GM18909 (cell line): Measurements from ENCODE around the gene DACH1.

Experiments used
- ATAC-seq: cut with Tn5 transposase; IDR thresholded peaks from one replicate; pipeline ENCODE4 v1.9.1; 2021; ENCODE audit warnings: mild to moderate bottlenecking; ENCODE audit not compliant: unreplicated experiment, poor library complexity

Gene DACH1

DNA sequence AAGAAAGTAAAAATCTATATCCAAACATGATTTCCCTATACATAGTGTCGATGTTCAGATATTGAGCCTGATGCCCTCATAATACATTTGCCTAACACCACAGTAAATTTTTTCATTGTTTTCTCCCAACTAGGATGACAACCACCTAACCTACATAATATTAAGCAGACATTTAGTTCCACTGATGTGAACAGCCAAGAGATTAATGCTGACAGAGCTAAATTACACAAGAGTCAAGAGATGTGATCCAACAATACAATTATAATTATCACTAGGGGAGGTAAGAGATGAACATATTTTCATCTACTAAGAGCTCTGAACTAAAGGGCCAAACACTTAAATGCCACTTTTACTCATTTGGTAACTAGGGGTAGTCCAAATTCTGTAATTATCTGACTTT lies 145.9 kb downstream of the DACH1 start:
- ATAC-seq = no peak

DNA sequence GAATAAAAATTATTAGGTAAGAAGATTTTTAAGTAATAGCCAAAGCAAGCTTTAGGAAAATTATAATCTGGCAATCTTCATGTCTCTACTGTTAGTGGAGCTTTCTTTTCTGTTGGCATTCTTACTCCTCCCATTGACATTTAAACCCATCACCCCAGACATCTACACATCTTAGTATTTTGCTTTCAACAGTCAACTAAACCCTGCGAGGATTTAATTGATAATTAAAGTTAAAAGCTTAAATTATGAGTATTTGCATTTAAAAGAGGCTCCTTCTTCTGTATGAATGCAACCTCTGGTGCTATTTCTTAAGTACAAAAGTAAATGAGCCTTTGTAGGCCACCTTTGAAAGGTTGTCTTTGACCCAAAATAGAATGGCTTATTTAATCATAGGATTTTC lies 148.1 kb downstream of the DACH1 start:
- ATAC-seq = no peak

DNA sequence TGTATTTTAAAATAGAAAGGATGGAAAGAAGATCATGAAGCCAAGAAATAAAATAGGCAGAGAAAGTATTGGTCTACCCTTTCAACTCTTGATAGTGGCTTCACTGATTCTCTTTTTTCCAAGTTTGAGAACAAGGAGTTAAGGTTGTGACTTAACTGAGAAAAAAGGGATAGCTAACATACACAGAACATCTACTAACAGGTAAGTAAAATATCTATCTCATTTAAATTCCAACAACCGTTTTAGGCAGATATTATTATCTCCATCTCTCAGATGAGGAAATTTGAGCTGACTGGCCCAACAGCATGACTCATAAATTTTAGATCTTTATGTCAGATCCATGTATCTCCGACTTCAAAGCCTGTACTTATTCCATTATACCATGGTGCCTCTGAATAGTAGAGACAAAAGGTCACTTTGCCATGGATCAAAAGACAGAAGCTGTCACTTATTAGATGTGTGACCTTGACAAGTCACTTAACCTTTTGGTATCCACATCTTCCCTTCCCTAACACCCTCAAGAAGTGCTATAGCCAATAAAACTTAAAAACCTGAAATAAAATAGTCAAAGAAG lies 152.1 kb downstream of the DACH1 start:
- ATAC-seq = no peak

DNA sequence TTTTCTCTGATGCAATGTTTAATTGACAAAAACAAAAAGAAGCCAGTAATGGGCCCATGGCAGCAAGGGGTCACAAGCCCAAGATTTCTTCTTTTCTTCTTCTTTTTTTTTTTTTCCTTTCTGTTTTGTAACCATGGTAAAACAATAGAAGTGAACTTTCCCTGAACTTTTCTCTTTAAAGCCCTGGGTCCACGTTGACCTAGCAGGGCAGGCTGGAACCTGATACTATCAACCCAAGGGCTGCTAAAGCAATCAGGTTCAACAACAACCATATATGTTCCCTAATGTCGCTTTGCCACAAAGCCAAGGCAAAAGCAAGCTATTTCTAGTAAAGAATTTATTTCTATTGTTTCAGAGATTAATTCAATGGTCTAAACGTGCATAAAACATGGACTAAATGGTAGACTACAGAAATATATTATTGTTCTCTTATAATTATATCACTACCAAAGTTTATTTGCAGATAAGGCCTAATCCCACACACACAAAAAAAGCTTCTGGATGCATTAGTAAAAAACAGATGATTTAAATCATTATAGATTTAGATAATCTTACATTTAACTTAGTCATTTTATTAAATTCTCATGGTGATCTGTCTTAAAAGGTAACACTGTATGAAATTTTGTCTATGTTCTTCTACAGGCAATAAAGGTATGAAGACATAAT lies 153.9 kb downstream of the DACH1 start:
- no peak for ATAC-seq

DNA sequence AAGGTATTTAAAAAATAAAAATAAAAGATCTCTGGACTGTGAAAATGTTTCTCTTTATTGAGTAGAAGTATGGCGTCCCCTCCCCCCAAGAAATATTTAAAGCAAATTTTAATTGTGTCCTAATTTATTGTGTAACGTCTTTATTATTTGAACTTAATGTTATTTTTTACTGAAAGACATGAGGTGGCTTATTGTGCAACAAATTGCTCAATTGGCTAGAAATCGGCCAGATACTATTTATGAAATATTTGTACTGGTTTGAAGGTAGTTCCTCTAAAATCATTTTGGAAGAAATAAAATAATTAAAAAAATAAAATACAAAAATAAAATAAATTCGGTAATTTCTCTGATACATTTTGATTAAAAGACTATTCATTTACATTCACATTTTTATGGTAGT lies 162.3 kb downstream of the DACH1 start:
- no peak for ATAC-seq

DNA sequence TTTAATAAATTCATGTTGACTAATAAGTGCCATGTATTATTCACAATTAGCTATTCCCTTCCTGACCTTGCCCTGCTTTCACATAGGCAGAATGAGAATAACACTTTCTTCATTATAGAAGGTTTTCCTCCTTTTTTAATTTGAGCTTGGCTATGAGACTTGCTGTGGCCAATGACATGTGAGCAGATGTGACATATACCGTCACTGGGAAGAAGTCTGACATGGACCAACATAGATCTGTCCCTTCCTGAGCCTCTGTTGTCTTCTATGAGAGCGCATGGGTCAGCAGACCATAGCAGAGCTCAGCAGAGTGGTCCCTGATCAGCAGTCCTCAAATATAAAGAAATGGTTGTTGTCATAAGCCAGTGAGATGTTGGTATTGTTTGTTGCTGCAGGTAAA lies 163.9 kb downstream of the DACH1 start:
- no peak for ATAC-seq

DNA sequence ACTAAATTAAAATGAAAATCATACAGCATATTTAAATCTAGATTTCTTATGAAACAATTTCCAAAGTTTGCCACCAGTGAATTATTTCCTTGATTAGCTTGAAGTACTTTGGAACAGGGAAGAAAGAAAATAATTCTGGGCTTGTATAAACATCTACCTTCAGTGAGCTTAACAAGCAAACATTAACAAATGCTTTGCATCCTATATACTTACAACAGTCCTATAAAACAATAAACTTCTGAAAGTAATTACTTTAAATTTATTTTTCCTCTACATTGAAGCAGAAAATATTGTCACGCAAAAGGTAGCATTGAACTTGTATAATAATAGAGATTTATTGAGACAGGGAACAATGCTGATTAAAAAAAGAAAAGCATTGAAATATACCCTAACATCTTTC lies 164.8 kb downstream of the DACH1 start:
- ATAC-seq = no peak

DNA sequence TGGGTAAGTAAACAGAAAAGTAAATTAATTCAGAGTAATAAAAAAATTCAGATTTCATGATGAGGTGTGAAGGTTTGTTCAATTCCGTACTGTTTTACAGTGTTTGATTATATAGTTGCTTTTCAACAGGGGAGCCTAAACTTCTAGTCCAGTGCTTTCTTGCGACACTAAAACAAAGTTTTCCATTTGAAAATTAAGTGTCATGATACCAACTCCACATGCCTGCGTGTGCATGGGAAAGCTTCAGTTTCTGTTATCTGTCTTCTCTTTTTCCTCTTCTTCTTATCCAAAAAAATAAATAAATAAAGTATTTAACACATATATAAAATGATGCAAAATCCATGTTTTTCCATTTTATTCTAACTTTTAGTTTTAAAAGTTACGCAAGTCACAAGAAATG lies 165.3 kb downstream of the DACH1 start:
- no peak for ATAC-seq

DNA sequence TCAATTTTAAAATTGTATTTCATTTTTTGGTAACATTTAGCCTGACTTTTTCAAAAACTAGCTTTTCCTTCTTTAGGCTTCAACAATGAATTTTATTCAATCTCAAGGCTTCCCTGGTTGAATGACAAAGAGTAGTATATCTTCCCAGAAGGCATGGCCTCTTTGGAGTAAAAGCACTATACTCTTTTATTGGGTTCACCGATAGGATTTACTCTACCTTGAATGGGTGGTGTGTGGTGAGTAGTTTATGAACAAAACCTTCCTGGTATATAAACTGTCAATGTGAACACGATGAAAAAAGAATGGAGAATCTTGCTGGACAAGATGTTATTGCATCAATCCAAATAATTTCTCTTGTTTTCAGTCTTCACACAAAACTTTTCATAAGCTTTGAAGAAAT lies 167.7 kb downstream of the DACH1 start:
- no peak for ATAC-seq

DNA sequence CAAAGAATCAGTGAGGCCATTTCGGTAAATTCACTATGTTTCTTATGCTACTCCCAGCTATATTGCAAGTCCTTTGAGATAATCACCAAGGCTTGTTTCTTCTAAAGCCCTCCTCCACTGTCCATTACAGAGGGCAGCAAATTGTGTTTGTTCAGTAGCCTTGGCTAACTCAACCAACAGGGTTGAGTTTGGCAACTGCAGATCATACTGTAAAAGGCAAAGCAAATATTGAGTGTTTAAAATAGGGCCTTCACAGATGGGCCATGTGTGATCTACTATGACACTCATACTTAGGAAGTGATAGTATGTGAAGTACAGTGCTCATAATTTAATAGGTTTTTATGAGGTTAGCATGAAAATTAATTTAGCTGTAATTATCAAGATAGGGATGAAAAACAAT lies 171.3 kb downstream of the DACH1 start:
- no peak for ATAC-seq

DNA sequence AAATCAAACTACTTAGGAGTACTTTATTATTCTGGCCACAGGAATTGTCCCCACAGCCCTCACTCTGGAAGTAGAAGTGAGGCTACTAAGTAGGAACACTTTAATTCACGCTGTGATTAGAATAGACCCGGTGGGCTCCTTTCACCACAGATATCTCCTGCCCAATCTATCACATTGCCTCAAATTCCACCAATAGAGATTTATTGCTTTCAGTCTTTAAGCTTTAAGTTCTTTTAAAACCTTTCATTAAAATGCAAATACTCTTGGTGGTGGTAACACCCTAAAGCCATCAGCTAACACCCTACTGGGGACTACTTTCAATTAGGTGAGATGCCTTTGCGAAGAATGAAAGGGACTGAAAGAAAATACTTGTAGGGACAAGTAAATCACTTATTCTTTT lies 181.9 kb downstream of the DACH1 start:
- ATAC-seq = no peak

DNA sequence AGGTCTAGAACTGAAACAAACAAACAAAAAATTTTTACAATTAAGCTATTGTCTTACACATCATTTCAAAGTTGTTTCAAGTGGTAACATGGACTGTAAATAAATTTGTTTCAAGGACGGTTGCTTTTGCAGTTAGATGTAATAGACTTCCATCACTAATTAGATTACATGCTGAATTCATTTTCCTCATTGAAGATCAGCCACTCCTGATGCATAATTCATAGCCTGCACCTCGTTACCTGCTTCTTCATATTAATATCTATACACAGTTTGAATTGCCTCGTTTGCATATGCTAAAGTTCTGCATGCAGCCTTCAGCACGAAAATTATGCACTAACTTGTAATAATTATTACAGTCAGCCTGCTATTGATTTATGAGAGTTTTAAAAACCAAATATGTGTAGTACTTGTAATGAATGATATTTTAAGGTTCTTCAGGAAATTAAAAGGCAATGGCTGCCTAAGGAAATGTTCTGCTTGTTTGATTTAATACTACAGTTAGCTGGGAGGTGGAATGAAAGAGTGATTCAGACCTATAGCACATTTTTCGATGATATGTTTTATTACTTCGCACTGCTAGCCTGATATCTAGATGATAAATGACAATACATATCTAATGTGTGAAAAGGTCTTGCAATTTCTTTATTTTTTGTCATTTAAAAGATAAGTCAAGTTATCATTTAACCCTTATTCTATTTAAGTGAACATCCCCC lies 184.9 kb downstream of the DACH1 start:
- ATAC-seq = no peak

DNA sequence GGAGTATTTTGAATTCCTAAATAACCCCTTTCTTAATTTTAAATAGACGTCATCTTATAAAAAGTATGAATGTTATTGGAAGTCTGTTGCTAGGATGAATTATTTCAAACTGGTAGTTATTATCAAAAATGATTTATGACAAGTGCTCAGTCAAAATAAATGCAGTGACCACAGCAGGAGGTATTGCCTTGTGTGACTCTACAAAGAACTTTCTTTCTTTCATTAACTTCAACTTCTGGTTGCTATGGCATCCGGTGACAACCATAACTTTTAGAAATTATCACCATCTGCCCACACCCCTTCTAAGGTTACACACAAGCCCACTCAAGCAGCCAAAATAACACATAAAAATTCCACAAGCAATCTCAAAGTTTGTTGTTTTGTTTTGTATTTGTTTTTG lies 189.9 kb downstream of the DACH1 start:
- no peak for ATAC-seq

DNA sequence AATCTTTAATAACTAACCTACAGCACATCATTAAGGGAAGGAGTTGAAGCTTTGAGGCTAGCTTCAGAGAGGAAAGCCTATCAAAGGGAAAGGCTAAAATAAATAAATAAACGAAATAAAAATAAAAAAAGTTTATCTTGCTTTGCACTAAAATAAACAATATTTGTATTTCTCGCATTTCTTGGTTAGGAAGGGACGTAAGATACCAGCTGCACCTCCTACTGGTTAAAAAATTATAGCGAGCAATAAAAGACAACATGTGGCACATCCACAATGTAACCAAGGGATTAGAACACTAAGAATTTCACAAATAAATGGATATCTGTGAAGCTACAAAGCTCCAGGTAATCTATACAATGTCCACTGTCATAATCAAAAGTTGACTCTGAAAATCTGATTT lies 194.5 kb downstream of the DACH1 start:
- ATAC-seq = no peak

DNA sequence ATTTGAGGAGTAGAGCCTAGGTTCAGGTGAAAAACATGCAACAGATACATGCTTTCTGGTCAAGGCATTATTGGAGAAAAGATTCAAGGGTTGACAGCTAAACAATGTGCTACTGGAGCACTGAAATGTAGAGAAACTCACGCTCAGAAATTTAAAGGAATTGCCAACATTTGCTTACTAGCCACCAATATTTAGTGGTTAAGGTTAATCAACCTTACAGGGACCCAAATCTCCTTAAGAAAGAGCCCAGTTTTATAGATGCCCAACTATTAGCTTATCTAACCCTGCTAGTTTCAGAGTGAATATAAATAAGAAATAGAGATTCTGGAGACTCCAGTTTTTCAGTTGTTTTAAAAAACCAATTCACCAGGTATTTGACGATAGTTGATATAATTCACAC lies 203.6 kb downstream of the DACH1 start:
- no peak for ATAC-seq

DNA sequence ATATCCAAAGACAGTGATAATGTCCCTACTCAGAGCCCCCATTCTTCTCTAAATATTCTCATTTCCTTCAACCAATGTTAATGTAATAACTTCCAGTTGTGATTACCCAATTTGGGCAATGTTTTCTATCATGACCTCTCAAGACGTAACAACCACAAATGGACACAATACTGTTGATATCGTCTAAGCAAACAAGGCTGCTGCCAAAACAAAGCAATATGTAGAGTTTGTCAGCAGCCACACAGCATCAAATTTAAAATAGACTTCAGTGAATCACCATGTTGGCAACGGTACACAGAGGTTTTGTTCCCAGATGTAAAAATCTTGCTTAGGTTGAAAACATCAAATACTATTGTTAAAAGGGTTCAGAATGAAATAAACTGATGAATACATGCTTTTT lies 205.1 kb downstream of the DACH1 start:
- ATAC-seq = no peak

DNA sequence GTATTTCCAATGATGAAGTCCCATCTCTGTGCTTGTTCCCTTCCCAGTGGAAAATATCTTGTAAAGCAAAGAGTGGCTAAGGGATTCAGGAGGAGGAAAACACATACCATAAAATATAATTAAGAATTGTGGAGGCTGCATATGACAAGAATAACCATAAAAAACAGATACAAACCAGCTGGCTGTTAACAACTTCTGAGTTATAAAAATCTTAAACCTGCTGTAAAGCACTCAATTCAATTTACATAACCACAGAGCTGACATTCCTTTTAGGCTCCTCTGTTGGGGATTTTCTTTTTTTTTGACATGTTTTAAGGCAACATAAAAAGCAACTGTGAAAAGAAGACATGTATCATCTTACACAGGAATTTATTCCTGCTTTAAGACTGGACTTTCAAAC lies 207.6 kb downstream of the DACH1 start:
- ATAC-seq = no peak

DNA sequence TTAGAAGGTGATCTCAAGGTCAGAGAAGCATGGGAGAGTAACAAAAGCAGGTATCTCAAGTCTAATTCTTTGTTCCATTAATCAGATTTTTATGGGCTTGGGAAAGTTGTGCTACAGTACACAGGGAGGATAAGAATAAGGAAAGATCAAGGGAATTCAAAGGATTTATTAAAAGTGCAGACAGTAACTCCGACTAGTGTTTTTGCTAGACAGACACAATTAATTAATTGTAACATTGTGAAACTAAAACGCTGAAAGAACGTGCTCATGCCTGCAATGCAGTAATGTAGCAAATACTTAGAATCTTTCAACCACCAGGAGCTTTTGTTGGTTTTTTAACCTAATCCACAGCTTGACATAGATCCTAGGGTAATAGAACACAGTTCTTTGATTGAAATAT lies 221.5 kb downstream of the DACH1 start:
- no peak for ATAC-seq

DNA sequence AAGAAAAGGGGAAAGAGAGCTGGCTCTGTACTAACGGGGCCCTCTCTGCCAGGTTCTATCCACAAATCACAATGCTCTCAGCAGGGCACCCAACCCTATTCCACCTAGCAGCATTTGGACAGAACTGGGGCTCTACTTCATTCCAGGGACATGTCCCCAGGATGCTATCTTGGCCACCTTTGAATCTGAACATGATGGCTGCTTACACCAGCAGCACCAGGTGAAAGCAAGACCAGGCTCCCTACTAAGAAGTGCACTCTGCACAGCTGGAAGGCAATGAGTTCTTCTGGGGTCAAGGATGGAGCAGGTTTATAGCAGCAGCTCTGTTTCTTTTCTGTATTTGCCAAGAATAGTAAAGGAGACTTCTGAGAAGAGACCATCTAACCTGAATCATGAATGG lies 222.4 kb downstream of the DACH1 start:
- ATAC-seq = no peak

DNA sequence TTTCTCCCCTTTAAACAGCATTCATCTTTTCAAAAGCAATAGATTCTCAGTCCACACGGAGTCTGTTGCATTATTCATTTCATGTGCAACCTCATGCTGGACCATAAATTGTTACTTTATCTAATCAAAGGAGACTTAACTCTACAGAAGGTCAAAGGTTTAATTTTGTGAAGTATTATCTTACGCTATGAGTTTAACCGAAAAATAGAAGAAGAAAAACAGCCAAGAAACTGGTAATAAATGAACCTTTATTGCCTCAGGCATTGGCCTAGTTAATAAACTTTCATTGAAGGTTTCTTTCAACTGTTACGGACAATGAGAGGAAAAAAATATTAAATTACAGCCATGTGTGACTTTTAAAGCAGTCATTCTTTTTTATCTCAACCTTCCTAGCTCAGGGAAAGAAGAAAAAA lies 223.6 kb downstream of the DACH1 start:
- no peak for ATAC-seq

DNA sequence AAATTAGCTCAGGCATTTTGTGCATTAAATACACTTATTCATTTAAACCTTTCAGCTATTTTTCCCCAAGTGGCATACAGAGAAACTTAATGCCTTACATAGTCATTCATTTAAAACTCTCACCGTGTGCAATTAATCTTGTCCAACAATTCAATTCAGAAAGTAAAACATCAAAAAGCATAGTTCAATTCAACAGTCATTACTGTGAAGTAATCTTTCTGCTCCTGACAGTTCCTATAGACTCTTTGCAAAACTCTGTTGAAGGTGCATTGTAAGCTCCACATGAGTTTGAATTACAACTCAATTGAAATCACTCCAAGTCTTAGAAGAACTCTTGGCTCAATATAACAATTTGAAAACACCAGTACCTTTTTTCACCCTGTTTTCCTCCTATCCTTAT lies 228.3 kb downstream of the DACH1 start:
- ATAC-seq = no peak
